ENCODE measurements around the gene SCRN2.

The SCRN2 gene

GRCh38 chr17:47802341-47803022 is 38.6 kb downstream of the SCRN2 start:
- peak; percentile 46 for DNase-seq

- DNase-seq: no peak
Observed at GRCh38 chr17:47801906-47802305, 39.2 kb downstream of the SCRN2 start.

- DNase-seq: no peak
Observed at GRCh38 chr17:47801176-47801765, 39.8 kb downstream of the SCRN2 start.

GRCh38 chr17:47800686-47801085 is 40.4 kb downstream of the SCRN2 start:
- DNase-seq: no peak

GRCh38 chr17:47797797-47798196 is 43.3 kb downstream of the SCRN2 start:
- DNase-seq: no peak

GRCh38 chr17:47792979-47793378 is 48.1 kb downstream of the SCRN2 start:
- DNase-seq: no peak

GRCh38 chr17:47792457-47792856 is 48.6 kb downstream of the SCRN2 start:
- DNase-seq: no peak

GRCh38 chr17:47791025-47791424 is 50.0 kb downstream of the SCRN2 start:
- no peak for DNase-seq

GRCh38 chr17:47789611-47790561 is 51.2 kb downstream of the SCRN2 start:
- DNase-seq: peak; percentile 42
